GM21529 (cell line): ENCODE measurements around the gene ANKRD65.
"Not testable (repeated sequence)": the region's sequence is repeated elsewhere in the genome, so short reads cannot be mapped to it uniquely, and the experiment has no call there.

ENCODE experiments used
- ATAC-seq: cut with Tn5 transposase; IDR thresholded peaks from one replicate; pipeline ENCODE4 v1.9.1; 2021; ENCODE audit not compliant: unreplicated experiment

The ANKRD65 gene

DNA sequence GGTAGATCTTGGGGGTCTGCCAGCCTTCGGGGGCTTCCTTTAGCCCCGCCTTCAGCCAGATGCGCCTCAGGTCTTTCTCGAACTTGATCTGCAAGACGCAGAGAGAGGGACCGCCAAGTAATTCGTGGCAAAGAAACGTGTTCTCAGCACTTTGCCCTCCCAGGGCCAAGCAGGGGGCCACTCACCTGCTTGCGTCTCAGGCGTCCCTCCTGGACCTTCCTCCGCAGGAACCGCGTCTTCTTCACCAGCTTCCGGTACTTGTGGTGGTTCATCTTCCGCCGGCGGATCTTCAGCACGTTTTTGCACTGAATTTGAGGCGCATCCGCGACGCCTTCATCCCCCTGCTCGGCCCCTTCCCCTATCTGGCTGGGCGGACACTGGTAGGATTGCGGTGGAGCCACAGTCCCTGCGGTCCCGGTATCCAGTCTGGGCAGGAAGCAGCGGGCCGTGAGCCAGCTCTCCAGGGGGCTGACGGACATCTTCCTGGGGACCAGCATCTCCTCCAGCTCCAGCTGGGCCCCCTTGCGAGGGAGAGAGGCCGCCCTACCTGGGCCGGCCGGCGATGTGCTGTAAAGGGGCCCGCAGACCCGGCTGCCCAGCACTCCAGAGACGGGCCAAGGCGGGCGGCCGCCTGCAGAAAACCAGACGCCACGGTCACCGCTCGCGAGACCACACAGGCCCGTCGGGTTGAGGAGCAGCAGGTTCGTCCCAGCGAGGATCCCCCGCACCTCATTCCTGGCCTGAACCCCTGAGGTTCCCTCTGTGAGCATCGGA, 47.1 kb downstream of the ANKRD65 start:
- no peak for ATAC-seq

- ATAC-seq: no peak
Observed at GRCh38 chr1:1373051-1373814, 47.8 kb downstream of the ANKRD65 start.

GRCh38 chr1:1371746-1372711, 49.0 kb downstream of the ANKRD65 start:
- no peak for ATAC-seq

DNA sequence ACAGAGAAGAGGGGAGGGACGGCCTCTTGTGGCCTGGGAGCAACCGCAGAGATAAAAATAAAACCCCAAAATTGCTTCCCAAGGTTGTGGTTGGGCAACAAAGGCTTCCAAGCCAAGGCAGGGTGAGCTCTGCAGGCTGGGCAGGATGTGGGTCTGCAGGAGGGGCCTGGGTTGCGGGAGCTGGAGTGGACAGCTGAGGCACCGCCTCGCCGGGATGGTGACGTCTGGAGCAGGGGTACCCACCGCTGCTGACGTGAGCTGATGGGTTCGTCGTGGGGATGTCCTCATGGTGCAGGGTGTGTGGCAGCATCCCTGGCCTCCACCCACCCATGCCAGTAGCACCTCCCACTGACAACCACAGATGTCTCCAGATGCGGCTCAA, 49.7 kb downstream of the ANKRD65 start:
- no peak for ATAC-seq

DNA sequence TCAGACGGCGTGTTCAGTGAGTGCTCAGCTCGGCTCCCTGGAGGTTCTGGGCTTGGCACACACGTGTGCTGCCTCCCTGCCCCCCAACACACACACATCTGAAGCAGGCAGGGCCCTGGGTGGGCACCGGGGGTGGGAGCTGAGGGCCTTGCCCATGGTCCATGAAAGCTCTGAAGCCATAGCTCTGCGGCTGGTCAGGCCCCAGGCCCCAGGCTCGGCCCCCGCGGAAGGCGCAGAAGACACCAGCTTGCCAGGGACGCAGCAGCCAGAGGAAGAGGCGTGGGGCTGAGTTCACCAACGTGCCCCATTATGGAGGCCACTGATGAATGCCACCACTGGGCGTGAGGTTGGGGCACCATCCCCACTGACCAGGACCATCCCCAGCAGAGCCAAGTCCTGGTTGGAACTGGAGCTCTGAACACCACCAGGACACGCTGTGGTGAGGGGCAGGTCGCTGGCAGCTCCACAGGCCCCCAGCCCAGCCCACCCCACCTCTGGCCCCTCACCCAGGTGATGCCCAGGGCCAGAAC, 50.2 kb downstream of the ANKRD65 start:
- no peak for ATAC-seq

GRCh38 chr1:1370094-1370493, 51.0 kb downstream of the ANKRD65 start:
- not testable (repeated sequence) for ATAC-seq
